DOHH2 (cell line): ENCODE data around the gene RAB7A.

Experiments used
- CTCF ChIP-seq: fragments of 200-600 bp; sonication (generic); IDR thresholded peaks from one replicate; pipeline ENCODE4 v1.5.1; 2014; ENCODE audit warnings: antibody characterized with exemption, mild to moderate bottlenecking, low read depth, low read length; ENCODE audit not compliant: poor library complexity, severe bottlenecking
- EZH2phosphoT487 ChIP-seq: fragments of 200-600 bp; sonication (generic); IDR thresholded peaks from 2 replicates; pipeline ENCODE4 v1.6.1; 2017; ENCODE audit warnings: borderline replicate concordance, mild to moderate bottlenecking, antibody characterized with exemption, low read length, moderate library complexity, mixed read lengths

- TF ChIP-seq CTCF (no peak), EZH2phosphoT487 (no peak)
Observed at GRCh38 chr3:128799653-128800052, 73.7 kb downstream of the RAB7A start.
